ENCODE data around the gene CPO. TPM values are rescaled to one million over a fixed set of nuclear protein-coding genes. Genes with fewer than 3 reads are reported as not detected.

CPO gene
- total RNA-seq, 2 donors from 2014 or later, result not detected

- no peak for DNase-seq (ENCODE audit: low spot score in 2 of 2)
- peaks cover 0 to 5% of the 10 kb centered on the region in 2 donors for H3K9me3 Mint-ChIP-seq
These were observed 48.5 kb downstream of the CPO start for GRCh38 chr2:206987810-206988209.

GRCh38 chr2:206988884-206989283 lies 49.6 kb downstream of the CPO start:
- DNase-seq (ENCODE audit: low spot score in 2 of 2), result no peak
- ATAC-seq, result peak; percentile 50 to 54
- H3K9me3 Mint-ChIP-seq, result peaks cover 0 to 5% of the 10 kb centered on the region in 2 donors
- peak overlapping the region in 1 of 2 donors; percentile 40 for H3K27ac Mint-ChIP-seq
- no peaks in the 10 kb centered on the region for H3K36me3 Mint-ChIP-seq

More at GRCh38 chr2:206987810-206988209, 48.5 kb downstream of the CPO start:
- Mint-ChIP-seq H3K36me3 (no peaks in the 10 kb centered on the region), H3K27ac (no peak overlapping the region)
- no peak for ATAC-seq

GRCh38 chr2:206989311-206989710 lies 50.0 kb downstream of the CPO start:
- DNase-seq (ENCODE audit: low spot score in 2 of 2) (peak in 1 of 2 donors; percentile 6), ATAC-seq (peak; percentile 4 to 50)
- H3K36me3 Mint-ChIP-seq, result no peaks in the 10 kb centered on the region
- H3K27ac Mint-ChIP-seq, result peak overlapping the region in 1 of 2 donors; percentile 40
- H3K9me3 Mint-ChIP-seq, result peaks cover 0 to 5% of the 10 kb centered on the region in 2 donors

- Mint-ChIP-seq H3K9me3 (peaks cover 0 to 5% of the 10 kb centered on the region in 2 donors), H3K36me3 (no peaks in the 10 kb centered on the region), H3K27ac (no peak overlapping the region)
- DNase-seq (ENCODE audit: low spot score in 2 of 2) (no peak), ATAC-seq (no peak)
These were observed 51.0 kb downstream of the CPO start for GRCh38 chr2:206990360-206990759.

- H3K27ac Mint-ChIP-seq, result no peak overlapping the region
These were observed 51.8 kb downstream of the CPO start for GRCh38 chr2:206991070-206991469.

GRCh38 chr2:206993396-206993911 lies 54.1 kb downstream of the CPO start:
- Mint-ChIP-seq H3K27ac (no peak overlapping the region), H3K9me3 (no peaks in the 10 kb centered on the region), H3K36me3 (no peaks in the 10 kb centered on the region)

More at GRCh38 chr2:206991070-206991469, 51.8 kb downstream of the CPO start:
- Mint-ChIP-seq H3K36me3 (no peaks in the 10 kb centered on the region), H3K9me3 (peaks cover 0 to 5% of the 10 kb centered on the region in 2 donors)
- DNase-seq (ENCODE audit: low spot score in 2 of 2) (no peak), ATAC-seq (no peak)

GRCh38 chr2:206993964-206994363 lies 54.6 kb downstream of the CPO start:
- DNase-seq (ENCODE audit: low spot score in 2 of 2), result no peak
- Mint-ChIP-seq H3K36me3 (no peaks in the 10 kb centered on the region), H3K27ac (no peak overlapping the region), H3K9me3 (no peaks in the 10 kb centered on the region)
- ATAC-seq, result no peak

More at GRCh38 chr2:206993396-206993911, 54.1 kb downstream of the CPO start:
- ATAC-seq (no peak), DNase-seq (ENCODE audit: low spot score in 2 of 2) (no peak)

- Mint-ChIP-seq H3K36me3 (peaks cover 7% of the 10 kb centered on the region in 2 donors), H3K9me3 (peaks cover 6 to 8% of the 10 kb centered on the region in 2 donors), H3K27ac (no peak overlapping the region)
- no peak for DNase-seq (ENCODE audit: low spot score in 2 of 2)
- no peak for ATAC-seq
These were observed 57.3 kb downstream of the CPO start for GRCh38 chr2:206996556-206997065.

- Mint-ChIP-seq H3K27ac (no peak overlapping the region), H3K36me3 (no peaks in the 10 kb centered on the region), H3K9me3 (no peaks in the 10 kb centered on the region)
- no peak for DNase-seq (ENCODE audit: low spot score in 2 of 2)
- no peak for ATAC-seq
These were observed 69.0 kb downstream of the CPO start for GRCh38 chr2:207008105-207008990.

GRCh38 chr2:207012461-207012860 lies 73.1 kb downstream of the CPO start:
- Mint-ChIP-seq H3K9me3 (no peaks in the 10 kb centered on the region), H3K27ac (no peak overlapping the region), H3K36me3 (no peaks in the 10 kb centered on the region)
- DNase-seq (ENCODE audit: low spot score in 2 of 2), result no peak
- ATAC-seq, result no peak

- ATAC-seq (no peak), DNase-seq (ENCODE audit: low spot score in 2 of 2) (no peak)
- H3K9me3 Mint-ChIP-seq, result no peaks in the 10 kb centered on the region
- no peak overlapping the region for H3K27ac Mint-ChIP-seq
- peaks cover 0 to 5% of the 10 kb centered on the region in 2 donors for H3K36me3 Mint-ChIP-seq
These were observed 75.1 kb downstream of the CPO start for GRCh38 chr2:207014424-207014823.

GRCh38 chr2:207015901-207016300 lies 76.6 kb downstream of the CPO start:
- Mint-ChIP-seq H3K36me3 (peaks cover 0 to 5% of the 10 kb centered on the region in 2 donors), H3K9me3 (no peaks in the 10 kb centered on the region), H3K27ac (no peak overlapping the region)
- ATAC-seq (no peak), DNase-seq (ENCODE audit: low spot score in 2 of 2) (no peak)

Other genes with a start within 250 kb of the CPO start
- not detected for gene DYTN, start 221.1 kb upstream of the CPO start, total RNA-seq
- 1 to 10 TPM in 1 of 2 donors, under 1 TPM in 1; 0.36 to 1.4 TPM for gene MDH1B, start 174.2 kb upstream of the CPO start, total RNA-seq
- 10 to 100 TPM; 24.8 to 35.9 TPM for gene FASTKD2, start 173.9 kb upstream of the CPO start, total RNA-seq
- 10 to 100 TPM; 26.8 to 28.7 TPM for gene KLF7, start 226.4 kb downstream of the CPO start, total RNA-seq

All from activated naive CD4-positive, alpha-beta T cell treated with anti-CD3 and anti-CD28 coated beads, Interleukin-2, amount 50 U/mL, for 72 hours (primary cell).